Hematopoietic multipotent progenitor cell (in vitro differentiated cells): ENCODE results near the gene TSPAN2. TPM values are rescaled to one million over a fixed set of nuclear protein-coding genes. Genes with fewer than 3 reads are reported as not detected.

Experiments used
- DNase-seq, 3 donors: peaks; one replicate each; pipeline ENCODE4 v3.0.0-alpha.2; 2011 to 2015; ENCODE audit warnings: low read depth in 2 of 3, low spot score in 2 of 3
- total RNA-seq: library from RNA; depleted of rRNA; stranded (reverse); fragments of >200 nt; gene quantifications from one replicate; pipeline ENCODE4 v1.2.3, GENCODE V29; 2012

Gene TSPAN2
- total RNA-seq, 1 donor = 71.4 TPM

GRCh38 chr1:115077286-115077983 is 11.9 kb downstream of the TSPAN2 start:
- no peak for DNase-seq

GRCh38 chr1:115076384-115076915 is 12.9 kb downstream of the TSPAN2 start:
- DNase-seq = no peak

DNA sequence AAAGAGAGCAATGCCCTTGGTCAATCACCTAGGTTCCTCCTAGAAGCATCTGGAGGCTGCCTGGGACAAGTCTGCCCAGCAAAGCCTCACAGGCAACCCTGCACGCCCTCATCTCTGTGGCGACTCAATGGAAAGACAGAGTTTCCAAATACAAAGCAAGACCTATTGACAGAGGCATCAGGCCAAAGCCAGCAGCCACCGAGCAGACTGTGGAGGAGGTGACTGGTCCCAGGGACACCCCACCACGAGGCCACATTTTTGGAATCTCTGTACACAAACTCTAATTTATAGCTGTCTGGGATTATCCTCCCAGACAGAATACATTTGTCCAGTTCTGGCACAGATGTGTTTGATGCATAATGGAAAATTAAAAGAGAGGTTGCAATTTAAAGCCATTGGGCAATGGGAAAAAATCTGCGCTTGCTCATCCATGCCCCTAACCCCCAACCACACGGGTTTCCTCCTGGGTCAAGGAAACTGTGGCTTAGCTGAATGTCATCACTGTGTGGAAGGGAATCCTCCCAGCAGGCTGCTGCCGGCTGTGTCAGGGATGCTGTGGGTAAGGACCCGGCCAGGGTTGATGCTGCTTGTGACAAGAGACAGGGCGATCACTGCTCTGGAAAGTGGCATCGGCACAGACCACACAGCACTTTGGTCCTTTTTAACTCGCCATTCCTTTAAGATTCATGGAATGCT is 14.3 kb downstream of the TSPAN2 start:
- DNase-seq = no peak

DNA sequence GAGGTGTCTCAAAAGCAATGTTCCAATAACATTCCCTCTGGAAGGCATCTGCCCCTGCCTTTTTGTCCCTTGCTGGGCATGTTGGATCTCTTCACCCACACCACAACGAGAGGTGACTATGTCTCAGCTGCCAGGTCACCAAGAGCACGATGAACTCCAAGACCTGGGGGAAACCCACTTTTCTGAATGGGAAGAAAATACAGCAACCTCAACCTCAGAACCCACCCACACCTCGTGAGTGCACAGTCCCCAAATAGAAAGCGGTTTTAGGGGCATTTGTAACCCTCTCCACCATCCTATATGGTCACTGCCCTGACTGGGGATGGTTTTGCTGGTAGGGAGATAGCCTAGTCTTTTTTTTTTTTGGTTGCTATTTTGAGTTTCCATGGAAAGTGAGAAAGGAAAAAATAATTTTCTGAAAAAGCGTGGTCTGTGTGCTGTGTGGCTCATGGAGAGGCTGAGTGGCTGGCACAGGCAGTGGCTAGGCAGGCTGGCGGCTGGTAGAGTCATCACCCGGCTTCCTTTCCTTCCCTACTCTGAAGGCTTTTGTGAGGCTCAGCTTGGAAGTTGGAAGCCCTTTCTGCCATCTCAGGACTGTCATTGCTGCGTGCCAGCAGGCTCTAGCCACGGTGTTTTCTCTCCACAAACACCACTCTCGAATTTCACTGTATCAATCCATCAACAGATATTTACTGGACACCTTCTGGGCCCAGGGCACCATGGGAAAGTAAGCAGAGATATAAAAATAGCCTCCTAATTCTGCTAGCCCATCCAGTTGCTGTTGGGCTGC is 15.8 kb downstream of the TSPAN2 start:
- no peak for DNase-seq

DNA sequence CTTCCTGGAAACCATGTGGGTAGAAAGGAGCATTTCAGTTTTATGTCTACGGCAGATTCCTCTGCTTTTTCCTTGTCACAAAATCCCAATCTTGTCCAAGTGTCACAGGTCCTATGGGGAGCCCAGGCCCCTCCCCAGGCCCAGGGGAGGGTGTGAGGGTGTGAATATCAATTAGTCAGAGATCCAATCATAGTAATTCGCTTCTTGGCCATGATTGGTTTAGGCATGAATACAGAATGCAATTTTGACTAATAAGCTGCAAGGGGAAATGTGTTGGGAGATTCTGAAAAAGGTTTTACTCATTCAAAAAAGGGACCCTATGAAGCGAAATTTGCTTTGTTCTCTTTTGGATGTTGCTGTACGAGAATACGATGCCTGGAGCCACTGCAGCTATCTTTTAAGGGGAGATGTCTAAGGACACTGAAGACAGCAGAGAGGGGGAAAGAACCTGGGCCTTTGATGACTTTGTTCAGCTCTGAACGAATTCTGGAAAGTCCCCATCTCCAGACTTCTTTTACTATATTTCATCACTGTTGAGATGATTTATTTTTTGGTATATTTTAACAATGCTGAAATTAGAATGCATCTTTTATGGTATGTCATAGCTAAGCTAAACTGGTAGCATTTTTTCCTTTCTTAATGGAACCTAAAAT is 18.2 kb downstream of the TSPAN2 start:
- DNase-seq = no peak

- DNase-seq = no peak
Measured at GRCh38 chr1:115069659-115070308, 19.5 kb downstream of the TSPAN2 start.

GRCh38 chr1:115068826-115069585 is 20.3 kb downstream of the TSPAN2 start:
- peak in 2 of 3 donors; percentile 65 to 76 for DNase-seq

DNA sequence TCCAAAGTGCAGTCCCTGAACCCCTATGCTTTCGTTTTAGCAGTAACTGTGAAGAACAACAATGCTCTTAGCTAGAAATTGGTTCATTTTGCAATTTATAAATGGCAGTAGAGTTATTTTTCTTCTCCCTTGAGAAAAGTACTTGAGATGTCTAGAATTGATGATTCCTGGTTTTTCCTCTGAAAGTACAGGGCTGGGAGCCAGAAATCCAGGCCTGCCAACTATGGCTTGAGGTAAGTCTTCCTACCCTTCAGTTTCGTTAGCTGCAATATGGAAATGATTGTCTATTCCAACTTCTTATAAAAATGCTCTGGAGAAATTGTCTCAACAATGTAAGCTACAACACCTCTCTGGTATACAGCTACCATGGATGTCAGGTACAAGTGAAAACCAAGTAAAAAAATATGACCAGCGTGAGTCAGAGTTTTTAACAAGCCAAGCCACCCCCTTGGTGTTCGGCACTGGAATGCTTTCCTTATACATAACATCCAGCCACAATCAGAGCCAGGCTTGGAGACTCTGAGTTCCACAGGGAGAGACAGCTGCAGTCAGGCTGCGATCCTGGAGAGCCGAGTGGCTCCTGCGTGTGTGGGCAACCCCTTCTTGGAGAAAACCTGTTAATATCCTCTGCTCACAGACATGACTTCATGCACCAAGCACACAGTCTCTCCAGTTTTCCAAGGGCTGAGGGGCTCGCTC is 22.0 kb downstream of the TSPAN2 start:
- no peak for DNase-seq

DNA sequence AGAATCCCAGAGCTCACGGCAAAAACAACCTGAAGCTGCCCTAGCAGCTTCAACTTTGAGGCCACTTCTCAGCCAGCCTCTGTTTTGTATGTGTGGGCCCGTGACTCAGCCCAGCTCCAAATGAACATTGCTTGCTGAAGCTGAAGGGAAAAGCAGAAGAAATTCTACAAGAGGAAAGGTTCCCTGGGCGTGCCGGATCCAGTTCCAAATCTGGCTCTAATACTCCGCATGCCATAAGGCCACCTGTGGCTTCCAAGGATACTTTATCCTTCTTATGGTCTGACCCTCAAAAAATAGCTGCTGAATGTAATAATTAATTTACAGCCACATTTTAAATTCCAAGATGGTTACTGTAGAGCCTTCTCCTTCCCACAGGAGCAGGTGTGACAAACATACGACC is 24.3 kb downstream of the TSPAN2 start:
- no peak for DNase-seq

GRCh38 chr1:115064461-115064860 is 24.8 kb downstream of the TSPAN2 start:
- DNase-seq = no peak

- DNase-seq = peak; percentile 39 to 84 (median 43)
Measured at GRCh38 chr1:115063228-115063901, 25.9 kb downstream of the TSPAN2 start.

DNA sequence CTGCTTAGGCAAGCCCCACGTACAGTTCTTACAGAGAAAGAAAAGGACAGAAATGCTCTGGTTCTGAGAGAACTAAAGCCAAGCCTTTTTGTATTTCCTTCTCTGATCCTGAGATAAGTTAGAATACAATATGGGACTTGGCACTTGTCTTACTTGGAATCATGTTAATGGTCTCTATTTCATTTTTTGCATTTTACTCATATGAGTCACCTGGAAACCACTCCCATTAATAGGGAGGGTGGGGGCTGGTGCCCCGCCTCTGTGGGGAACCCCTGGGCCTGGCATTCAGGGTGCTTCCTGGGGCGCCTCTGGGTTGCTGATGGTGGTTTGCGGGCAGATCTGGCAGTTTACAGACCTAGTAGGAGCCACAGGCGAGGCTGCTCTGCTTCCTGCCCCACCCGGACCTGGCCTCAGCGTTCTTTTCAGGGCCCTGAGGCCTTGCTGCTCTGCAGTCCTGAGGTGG is 26.7 kb downstream of the TSPAN2 start:
- DNase-seq = peak; percentile 83 to 98 (median 94)

GRCh38 chr1:115060501-115060900 is 28.8 kb downstream of the TSPAN2 start:
- no peak for DNase-seq

DNA sequence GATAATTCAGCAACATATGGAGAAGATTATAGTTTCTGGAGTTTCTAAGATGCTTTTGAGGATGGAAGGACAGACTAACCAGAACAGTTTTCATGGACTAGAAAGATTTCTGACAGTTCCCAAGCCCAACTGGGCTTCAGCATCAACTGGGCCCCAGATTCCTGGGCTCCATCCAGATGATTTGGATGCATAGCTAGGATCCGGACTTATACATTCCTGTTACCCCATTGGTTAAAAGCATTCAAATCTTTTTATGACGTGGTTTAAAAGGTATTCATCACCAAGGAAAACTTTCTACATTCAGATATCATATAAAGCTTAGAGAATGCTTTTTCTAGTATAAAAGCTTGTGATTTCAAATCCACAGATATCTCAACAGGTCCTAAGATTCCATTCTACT is 30.0 kb downstream of the TSPAN2 start:
- DNase-seq = no peak

- DNase-seq = no peak
Measured at GRCh38 chr1:115057661-115058254, 31.5 kb downstream of the TSPAN2 start.

DNA sequence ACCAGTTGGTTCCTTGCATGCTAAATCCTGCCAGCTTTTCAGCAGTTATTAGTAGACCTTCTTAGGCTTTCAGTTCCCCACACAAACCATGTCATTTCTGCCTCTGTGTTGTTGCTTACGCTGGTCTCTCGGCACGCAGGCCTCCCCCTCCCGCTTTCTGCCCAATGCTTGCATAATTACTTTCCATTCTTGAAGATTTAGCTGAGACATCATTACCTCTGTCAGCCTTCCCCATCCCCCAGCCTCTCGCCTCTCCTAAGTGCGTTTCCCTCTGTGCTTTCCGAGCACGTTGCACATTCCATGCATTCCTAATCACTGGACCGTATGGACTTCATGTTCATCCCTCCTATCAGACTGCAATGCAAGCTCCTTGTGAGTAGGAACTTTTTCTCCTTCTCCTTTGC is 32.9 kb downstream of the TSPAN2 start:
- DNase-seq = no peak

DNA sequence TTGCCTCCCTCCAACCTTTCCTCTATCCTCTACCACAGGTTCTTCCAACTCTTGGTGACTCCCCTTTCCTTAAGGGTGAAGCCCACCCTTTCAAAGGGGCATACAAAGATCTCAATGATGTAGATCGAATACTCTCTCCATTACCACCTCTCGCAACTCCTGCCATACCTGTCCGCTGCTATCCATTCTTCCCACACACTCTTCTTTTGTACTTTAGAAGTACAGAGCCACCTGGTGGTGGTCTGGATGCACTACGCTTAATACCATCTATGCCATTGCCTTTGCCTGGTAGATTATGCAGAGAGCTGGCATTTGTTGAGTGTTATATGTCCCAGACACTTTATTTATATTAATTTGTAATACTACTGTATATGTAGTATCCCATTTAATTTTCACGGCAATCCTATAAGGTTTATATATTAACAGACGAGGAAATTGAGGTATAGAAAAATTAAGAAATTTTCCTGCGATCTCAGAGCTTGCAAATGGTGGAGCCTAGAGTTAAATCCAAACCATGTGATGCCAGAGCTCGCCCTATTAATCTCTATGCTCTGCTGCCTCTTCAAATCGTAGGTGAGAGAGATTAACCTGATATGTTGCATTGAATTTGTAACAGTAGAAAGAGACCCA is 36.7 kb downstream of the TSPAN2 start:
- DNase-seq = peak; percentile 17 to 67 (median 40)
